GM08714 (cell line): Measurements from ENCODE around the gene RXRA.

Experiments
- H3K4me3 ChIP-seq: fragments of 200-500 bp; sonication (Bioruptor generic); 2 replicates; pipeline ENCODE4 v1.5.1; 2014; ENCODE audit warnings: mild to moderate bottlenecking, low read length, inconsistent platforms
- ZNF274 ChIP-seq: IDR thresholded peaks from 2 replicates; pipeline ENCODE4 v1.6.1; 2012; ENCODE audit warnings: mild to moderate bottlenecking, low read depth, low read length

Gene RXRA

DNA sequence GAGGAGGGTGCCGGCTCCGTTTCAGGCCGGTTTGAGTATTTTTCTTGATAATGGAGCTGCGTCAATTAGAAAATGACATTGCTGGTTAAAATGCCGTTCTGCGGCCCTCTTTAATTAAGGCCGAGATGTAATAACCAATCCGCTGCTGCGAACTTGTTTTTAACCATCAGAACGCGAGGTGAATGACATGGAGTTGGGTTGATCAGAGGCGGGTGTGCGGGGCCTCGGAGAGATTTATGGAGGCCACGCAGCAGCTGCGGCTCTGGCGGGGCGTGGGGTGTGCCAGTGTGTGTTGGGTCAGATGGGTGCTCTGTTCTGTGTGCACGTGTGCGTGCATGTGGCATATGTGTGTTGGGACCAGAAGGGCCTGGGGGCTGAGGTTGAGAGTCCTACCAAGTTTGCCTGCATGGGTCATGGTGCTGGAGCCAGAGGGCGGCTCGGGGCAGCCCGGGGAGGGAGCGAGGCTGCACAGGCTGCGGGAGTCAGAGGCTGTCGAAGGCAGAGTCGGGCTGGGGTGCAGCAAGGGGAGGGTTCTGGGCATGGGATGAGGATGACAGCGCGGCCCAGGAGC lies 25.4 kb downstream of the RXRA start:
- TF ChIP-seq ZNF274, result no peak
- no peak overlapping the region for H3K4me3 ChIP-seq

- H3K4me3 ChIP-seq, result no peak overlapping the region
- TF ChIP-seq ZNF274, result no peak
These were observed 26.1 kb downstream of the RXRA start for GRCh38 chr9:134352247-134352933.

GRCh38 chr9:134353539-134353938 lies 27.3 kb downstream of the RXRA start:
- TF ChIP-seq ZNF274, result no peak
- no peak overlapping the region for H3K4me3 ChIP-seq

GRCh38 chr9:134355158-134355557 lies 28.9 kb downstream of the RXRA start:
- no peak overlapping the region for H3K4me3 ChIP-seq
- no peak for TF ChIP-seq ZNF274

GRCh38 chr9:134355561-134356279 lies 29.5 kb downstream of the RXRA start:
- H3K4me3 ChIP-seq, result no peak overlapping the region
- no peak for TF ChIP-seq ZNF274

DNA sequence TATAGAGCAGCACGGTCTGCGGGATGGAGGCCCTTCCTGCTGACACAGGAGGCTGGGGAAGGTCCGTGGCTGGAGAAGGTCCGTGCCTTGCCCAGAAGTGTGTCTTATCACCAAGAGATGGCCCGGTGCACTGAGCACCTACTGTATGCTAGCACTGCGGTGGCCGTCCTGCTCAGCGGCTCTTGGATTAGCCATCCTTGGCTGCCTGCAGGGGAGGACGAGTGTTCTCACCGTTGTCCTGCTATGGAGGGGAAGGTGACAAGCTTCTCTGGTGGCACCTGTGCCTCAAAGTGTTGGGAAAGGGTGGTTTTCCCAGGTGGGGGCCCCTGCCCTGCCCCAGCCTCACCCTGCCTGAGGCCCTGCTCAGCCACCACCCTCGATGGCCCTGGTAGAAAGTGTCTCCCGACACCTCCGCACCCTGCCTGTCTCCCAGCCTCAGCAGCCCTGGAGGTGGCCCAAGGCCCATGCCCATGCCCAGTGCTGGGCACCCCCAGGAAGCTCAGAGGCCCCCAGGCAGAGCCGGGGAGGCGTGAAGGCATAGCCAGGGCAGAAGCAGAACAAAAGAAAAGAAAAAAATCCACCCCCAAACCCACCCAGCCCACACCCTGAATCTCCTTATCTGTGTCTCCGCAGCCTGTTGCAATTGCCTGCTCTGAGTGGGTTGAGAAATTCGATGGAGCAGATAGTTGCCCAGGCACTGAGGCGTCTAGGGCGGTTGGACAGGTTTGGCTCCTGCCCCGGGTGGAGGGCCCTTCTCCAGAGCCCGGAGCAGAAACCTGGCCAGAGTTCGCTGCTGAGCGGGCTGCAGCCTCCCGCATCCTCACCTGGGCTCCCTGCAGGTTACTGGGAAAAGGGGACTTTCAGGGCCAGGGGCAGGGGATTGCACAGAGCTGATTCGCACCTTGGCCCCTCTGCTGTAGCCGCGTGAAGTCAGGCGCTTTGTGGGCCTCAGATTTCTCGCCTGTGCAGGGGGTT lies 30.5 kb downstream of the RXRA start:
- no peak overlapping the region for H3K4me3 ChIP-seq
- TF ChIP-seq ZNF274, result no peak

DNA sequence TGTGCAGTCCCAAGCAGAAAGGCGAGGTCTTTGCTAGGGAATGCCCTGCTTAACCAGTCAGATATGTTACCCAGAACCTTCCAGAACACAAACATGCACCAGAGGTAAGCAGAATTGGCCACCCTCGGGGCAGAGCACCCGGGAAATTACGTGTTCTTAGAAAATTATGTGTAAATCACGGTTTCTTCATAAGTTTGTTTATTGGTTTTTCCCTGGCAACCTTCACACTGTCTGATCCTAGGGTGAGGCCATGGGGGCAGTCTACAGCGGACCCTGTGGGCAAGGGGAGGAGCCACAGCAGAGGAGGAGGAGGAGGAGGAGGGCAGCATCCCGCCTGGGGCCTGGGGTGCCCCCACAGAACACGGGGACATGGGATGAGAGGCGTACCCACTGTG lies 31.4 kb downstream of the RXRA start:
- TF ChIP-seq ZNF274, result no peak
- no peak overlapping the region for H3K4me3 ChIP-seq

GRCh38 chr9:134358026-134358661 lies 31.9 kb downstream of the RXRA start:
- no peak for TF ChIP-seq ZNF274
- H3K4me3 ChIP-seq, result no peak overlapping the region

- no peak for TF ChIP-seq ZNF274
- no peak overlapping the region for H3K4me3 ChIP-seq
These were observed 32.5 kb downstream of the RXRA start for GRCh38 chr9:134358662-134359319.

DNA sequence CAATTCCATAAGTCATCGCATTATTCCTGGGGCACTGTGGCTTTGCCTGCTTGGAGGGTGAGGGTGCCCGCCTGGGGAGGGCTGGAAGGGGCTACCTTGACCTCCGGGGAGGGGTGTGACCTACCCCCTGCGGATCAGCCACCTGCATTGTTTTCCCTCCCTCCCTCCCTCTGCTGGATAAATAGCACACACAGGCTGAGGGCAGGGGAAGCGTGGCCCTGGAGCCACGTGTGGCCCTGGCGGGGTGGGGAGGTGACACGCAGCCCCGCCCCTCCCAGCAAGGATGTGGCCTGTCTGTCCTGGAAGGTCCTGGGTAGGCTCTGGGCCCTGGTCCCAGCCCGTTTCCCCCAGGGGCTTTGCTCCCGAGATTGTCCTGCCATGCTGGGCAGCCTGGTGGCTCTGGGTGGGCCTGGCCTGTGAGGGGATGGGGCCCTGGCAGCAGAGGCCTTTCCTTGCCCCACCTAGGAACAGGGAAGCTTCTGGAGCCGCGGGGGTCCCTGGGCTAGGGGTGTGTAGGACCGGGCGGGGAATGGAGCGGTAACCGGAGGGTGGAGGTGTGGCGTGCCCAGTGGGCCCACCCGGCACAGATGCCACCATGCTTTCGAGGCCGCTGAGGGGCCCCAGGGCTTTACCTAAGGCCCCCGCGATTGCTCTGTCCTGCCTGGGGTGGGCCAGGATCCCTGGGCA lies 33.4 kb downstream of the RXRA start:
- no peak for TF ChIP-seq ZNF274
- no peak overlapping the region for H3K4me3 ChIP-seq

- no peak overlapping the region for H3K4me3 ChIP-seq
- TF ChIP-seq ZNF274, result no peak
These were observed 34.0 kb downstream of the RXRA start for GRCh38 chr9:134360180-134360759.

- H3K4me3 ChIP-seq, result no peak overlapping the region
- TF ChIP-seq ZNF274, result no peak
These were observed 34.6 kb downstream of the RXRA start for GRCh38 chr9:134360897-134361296.
